Activated CD4-positive, alpha-beta T cell treated with anti-CD3 and anti-CD28 coated beads, Interleukin-2, amount 50 U/mL, for 16 hours (primary cell): ENCODE measurements around the gene KCNC1.

ENCODE experiments used
- DNase-seq: peaks from one replicate; pipeline ENCODE4 v3.0.0-alpha.2; 2020

KCNC1 gene

DNA sequence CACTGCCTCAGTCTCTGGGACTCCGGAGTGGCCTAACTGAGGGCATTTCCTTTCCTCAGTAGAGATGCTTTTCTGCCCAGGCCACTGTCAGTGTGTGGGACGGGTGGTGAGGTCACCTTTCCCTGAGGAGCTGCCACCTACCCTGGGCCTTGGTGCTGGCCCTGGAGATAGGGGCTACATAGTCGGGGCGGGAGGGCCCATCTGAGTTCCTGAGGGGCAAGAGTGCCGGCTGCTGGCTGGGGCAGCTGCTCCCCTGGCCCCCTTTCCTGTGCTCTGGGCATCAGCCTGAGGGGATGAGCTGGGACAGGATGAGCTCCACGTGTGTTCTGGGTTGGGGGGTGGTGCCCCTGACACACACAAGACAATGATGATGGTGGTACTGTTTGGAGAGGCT is 5.4 kb downstream of the KCNC1 start:
- no peak for DNase-seq

DNA sequence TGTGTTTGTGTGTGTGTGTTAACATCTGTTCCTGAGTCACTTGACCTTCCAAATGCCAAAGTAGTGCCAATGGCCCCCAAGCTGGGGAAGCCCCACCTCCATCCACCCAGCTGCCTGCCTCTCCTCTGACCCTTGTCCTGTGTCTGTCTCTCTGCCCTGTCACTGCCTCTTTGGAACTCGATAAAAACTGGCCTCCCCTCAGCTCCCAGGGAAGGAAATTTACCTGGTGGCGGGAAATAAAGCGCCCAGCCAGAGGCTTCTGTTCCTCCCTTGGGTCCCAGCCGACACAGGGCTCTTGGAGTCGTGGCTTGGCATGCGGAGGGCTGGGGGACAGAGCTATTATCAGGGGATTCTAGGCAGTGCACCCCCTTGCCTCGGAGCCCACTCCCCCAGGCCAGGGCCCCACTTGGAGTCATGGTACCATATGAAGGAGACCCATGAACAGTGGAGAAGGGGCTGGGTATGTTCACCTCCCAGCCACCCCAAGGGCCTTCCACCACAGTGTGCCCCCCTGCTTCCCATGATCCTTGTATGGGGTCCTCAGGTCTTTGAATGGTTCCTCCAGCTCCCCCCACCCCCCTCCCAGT is 6.2 kb downstream of the KCNC1 start:
- no peak for DNase-seq

DNA sequence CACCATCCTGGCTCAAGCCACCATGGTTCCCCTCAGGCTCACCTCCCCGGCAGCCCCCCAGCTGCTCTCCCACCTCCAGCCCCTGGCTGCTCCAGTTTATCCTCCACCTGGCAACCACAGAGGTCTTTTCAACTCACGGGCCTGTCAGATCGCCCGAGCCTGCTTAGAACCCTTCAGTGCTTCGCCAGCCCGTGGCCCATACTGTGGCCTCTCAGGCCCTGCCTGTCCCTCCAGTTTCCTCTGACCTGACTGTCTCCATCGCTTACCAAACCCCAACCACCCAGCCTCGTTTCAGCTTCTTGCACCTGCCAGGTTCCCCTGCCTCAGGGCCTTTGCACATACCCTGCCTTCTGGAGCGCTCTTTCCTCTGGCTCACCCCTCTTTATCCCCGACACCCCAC is 6.9 kb downstream of the KCNC1 start:
- DNase-seq: no peak

DNA sequence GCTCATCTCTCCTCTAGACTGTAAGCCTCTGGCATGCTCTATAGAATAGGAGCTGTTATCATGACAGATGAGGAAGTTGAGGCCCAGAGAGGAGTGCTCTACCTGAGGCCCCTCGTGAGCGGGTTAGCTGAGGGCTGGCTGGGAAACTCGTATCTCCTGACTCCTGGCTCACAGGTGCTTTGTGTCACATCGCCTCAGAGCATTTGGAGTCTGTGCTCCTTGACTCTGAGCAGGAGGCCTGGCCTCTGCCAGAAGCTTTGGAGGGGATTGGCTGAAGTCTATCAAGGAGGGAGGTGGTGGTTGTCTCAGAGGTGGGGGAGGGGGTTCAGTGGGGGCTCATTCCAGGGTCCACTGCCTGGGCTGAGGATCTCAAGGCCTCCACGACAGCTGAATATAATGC is 7.4 kb downstream of the KCNC1 start:
- no peak for DNase-seq

DNA sequence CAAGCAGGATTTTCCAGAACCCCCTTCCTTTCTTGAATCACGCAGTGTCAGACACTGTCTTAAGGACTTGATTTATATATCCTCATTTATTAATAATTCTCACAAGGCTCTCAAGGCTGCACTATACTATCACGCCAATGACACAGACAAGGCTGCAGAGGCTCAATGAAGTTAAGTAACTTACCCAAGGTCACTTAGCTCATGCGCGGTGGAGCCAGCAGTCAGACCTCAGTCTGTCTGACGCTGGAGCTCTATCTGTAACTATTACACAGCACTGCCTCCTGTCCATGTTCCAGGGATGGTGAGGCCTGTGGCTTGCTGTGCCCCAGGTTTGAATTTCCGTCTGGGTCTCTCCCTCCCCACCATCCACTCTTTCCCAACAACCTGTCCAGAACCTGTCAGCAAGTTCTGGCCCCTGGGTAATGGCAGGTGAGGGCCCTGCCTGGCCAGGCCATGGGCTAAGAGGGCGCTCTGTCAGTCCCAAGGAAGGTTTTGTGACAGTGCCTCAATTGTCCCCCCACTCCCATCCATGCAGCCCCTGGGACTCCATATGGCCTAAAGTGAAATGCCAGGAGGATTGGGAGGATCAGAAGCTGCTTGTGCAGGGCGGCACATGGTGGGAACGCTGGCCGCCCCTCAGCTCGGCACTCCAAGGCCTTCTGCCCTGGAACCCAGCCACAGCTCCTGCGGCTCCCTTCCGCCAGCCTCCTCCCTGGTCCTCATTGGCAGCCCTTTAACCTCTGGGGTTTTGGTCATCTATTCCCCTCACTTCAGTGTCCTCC is 8.6 kb downstream of the KCNC1 start:
- DNase-seq: no peak

DNA sequence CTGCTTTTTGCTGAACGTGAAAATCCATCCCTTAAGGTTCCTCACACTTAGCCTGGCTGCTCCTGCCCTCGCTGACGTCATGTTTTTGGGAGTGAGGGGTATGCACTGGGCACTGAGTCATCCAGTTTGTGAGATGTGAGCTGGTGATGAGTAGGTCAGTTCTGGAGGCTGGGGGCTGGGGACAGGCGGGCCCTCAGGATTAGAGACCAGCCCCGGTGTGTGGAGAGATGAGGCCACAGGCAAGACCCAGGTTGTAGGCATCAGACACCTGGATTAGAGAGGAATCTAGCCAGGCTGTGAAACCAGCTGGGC is 9.2 kb downstream of the KCNC1 start:
- DNase-seq: no peak

DNA sequence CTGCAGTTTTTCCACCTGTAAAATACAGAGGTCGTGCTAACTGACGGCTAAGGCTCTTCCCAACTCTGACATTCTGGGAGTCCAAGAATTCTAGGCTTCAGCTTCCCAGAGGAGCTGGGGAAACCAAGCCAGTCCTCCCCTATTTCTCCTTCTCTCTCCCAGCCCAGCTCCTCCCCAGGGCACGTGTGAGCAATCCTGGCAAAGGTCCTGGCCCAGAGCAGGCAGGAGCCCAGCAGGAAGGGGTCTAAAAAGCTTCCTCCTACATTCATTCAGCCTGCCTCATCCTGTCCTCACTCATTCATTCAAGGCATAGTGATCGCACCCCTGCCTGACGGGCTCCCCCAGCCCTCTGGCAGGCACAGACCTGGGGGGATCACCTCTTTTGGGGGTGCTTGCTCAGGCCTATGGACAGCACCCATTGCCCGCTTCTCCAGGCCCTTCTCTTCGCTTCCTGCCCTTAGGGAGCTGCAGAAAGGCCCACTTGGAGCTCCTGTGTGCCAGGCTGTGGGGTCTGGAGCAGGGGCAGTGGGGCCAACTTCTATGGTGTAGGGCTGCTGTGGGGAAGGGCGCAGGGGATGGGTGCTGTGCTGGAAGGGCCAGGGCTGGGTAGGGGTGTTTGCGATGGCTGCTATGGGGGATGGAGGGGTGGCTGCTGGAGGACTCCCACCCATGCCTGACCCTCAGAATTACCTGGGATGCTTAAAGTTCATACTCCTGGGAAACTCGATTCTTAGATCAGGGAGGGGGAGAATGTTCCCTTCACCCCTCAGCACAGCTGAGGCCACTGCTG is 9.8 kb downstream of the KCNC1 start:
- DNase-seq: no peak

DNA sequence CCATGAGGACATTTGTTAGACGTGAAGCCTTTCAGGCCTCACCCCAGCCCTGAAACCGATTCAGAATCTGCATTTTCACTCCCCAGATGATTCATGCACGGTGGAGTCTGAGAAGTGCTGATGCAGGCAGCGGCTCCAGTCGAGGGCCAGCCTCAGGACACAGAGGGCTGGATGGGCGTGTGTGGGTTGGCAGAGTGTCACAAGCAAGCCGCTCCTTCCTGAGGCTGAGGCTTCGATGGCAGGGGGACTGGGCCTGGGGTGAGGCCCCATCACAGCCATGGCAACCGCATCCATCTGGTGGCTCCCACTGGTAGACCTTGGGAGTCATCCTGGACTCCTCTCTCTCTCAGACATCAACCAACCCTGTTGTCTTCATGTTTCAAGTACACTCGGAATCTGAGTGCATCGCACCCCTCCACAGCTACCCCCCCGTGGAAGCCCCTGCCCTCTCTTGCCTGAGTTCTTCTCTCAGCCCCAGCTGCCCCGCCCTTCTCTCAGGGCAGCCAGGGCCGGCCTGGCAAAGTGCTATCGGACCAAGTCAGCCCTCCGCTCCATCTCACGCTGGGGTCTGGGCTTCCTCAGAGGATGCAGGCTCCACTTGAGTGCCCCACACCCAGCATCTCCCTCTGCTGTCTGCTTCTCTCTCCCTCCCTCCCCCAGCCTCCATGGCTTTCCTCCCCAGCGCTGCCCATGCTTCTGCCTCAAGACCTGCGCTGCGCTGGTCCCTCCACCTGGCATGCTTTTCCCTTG is 10.6 kb downstream of the KCNC1 start:
- no peak for DNase-seq

DNA sequence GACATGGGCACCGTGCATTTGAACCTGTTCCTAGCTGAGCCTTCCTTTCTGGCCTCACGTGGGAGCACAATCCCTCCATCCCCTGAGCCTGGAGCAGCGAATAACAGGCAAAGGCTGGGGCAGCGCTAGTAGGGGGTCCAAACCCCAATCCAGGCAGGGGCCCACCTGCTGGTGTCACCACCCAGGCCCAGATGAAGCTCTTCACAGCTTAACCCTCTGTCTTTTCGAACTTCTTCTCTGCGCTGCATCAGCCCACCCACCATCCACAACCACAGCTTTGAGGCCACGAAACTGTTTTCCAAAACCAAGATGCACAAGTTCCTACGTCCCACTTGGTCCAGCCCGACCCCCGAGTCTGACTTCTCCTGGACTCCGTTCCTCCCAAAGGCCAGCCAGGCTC is 11.5 kb downstream of the KCNC1 start:
- DNase-seq: no peak

DNA sequence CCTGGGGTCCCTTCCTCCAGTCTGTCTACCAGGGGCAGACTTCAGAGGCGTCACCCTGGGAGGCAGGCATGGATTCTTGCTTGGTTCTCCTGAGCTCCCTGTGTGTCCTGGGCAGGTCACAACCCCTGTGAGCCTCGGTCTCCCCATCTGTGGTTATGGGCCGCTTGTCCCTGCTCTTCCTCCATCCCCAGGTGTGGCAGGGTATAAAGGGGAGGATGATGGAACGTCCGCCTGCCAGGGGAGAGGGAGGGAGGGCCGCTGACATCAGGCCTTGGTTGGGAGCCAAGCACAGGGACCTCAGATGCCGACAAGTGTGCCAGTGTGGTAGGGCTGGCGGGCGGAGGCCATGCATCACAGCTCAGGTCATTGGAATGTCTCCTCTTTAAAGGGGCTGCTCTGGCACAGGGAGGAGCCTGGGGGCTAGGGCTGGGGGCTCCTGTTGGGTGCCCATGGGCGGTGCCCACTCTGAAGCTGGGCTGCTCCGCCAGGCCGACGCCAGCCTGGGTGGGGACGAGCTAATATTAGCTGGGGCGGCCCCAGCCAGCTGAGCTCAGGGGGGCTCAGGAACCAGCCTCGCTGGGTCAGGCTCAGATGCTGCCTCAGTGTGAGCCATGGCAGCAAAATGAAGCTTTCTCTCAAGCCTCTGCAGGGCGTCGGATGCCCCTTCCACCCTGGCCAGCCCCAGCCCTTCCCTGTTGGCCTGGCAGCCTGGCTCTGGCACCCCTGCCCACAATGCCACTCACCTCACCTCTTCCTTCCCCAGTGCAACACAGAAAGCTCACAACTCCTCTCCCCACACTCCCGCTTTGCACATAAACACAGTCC is 12.8 kb downstream of the KCNC1 start:
- no peak for DNase-seq

DNA sequence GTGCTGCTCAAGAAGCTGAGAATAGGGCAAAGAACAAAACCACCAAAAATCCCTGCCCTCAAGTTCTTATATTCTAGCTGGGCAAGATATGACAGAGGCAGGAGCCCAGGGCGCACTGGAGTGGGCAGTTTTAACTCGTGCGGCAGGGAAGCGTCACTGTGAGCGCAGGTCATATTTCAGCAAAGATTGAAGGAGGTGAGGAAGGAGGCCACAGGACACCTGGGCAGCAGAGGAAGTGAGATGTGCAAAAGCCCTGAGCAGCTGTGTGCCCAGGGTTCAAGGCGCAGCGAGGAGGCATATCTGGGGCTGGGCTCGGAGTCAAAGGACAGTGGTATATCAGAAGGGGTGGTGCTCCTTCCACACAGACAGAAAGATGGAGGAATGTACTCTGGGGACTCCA is 13.5 kb downstream of the KCNC1 start:
- DNase-seq: no peak

DNA sequence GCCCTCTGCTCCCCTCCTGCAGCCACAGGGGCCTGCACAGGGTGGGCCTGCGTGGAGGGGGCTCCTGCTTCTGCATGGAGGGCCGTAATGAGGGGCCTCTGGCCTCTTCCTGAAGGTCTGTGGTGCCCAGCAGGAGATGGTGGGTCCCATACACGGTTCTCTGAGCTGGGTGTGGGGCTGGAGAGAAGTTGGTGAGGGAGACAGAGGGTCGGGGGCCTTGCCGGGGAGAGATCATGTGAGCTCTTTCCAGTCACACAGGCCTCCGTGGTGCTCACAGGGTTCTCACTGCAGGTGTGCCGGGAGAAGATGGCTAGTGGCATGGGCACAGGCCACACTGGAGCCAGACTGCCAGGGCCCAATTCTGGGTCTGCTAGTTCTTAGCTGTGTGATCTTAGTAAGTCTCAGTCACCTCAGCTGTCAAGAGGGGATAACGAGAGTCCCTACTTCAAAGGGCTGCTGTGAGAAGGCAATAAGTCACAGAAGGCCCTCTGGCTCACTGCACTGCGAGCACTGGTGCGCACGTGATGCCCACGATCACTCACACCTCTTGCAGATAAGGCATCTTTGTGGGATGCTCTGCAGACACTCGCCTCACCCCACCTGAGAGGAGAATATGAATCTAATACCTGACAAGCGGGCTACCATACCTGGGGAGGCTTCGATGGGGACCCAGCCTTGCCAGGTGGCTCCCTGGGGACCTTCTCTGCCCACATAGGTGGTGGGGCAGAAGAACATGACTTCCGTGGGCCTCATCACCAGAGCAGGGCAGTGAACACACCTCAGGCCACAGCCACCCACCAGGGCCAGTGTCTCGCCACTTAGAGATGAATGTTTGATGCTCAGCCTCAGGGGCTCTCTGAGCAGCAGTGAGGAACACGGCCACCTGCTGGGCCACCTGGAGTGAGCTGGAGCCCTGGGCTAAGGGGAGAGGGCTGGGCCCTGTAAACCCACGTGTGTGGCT is 14.5 kb downstream of the KCNC1 start:
- DNase-seq: no peak

DNA sequence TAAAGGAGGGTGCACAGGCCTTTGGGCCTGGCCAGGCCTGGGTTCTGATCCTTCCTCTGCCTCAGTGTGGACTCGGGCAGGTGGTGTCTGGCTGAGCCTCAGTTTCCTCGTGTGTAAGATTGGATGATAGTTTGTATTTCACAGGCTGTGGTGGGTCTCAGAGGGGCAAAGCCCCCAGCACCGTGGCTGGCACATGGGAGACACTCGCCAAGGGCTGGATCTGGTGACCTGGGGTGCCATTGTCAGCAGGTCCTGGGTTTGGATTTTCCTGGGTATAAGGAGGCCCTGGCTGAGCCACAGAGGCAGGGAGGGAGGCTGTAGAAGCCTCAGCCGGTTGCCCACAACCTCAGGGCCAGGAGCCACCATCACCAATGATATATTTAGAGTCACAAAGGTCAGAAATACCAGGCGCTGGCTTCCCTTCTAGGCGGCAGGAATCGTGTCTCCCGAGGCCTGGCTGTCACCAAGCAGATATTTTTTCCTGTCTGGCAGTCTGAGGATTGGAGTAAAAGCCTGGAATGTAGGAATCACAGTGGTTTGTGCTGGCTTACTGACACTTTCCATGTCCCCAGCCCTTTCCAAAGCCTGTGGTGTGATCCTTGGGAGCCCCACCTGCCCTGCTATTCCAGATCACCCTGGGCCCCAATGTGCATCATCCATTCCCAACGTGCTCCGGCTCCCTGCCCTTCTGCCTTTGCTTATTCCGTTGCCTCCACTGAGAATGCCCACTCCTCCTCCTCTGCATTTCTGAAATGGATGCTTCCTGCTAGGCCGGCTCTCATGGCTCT is 15.6 kb downstream of the KCNC1 start:
- DNase-seq: no peak

DNA sequence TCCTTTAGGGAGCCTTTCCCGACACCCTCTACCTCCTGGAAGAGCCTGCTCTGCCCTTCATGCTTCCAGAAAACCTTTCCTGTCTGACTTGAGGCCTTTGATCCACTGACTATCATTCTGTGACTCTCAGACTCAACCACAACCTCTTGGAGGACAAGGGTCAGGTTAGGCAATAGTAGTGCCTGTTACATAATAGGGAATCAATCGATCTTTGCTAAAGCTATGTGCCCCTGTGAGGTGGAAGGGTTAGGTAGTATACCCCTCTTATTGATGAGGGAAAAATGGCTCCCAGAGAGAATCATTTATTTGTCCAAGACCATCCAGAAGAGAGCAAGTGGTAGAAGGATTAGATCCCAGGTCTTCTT is 16.2 kb downstream of the KCNC1 start:
- DNase-seq: no peak

DNA sequence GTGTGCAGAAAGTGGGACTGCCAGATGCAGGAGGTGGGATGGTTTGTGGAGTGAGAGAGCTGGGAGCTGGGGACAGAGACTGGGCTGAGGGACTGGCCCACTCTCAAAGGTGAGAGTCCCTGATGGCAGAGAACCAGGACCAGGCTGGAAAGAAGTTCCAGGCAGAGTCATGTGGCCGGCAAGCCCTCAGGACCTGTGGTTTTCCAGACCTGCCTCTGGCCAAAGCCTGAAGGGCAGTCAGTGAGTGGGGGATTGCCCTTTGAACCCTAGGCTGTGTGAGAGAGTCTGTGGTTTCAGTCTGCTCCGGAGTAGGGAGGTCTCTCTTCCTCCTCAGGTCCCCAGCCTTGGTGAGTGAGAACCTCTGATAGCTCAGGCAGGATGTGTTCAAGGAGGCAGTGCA is 17.0 kb downstream of the KCNC1 start:
- DNase-seq: no peak

DNA sequence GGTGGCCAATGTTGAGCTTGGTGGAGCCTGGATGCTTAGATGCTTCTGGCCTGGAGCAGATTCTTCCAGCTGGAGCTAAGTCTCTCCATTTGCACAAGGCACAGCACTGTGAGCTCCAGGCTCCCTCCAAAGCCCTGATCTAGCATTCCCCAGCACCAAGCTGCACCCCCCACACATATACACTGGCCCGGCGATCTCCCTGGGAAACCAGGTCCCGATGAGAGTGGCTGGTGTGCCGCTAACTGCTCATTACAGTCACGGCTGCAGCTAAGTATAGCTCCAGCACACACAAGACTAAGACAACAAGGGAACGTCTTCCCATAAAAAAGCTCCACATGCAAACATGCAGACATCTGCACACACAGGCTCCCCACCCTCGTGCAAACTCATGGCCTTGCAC is 17.6 kb downstream of the KCNC1 start:
- no peak for DNase-seq

DNA sequence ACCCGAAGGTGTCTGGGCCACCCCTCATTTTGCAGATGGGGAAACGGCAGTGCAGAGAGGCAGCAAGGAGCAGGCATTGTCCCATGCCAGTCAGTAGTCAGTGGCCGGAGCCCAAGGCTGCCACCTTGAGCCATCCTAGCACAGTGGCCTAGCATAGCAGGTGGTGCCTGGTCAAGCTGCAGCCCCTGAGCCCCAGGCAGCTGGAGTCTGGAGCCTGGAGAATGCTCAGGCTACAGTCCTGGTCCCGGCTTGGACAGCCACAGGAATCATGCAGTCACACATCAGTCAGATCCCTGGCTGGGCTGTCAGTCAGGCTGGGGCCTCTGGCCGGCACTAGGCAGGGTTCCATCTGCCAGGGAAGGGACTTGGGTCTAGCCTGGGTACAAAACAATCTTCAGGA is 18.6 kb downstream of the KCNC1 start:
- no peak for DNase-seq

DNA sequence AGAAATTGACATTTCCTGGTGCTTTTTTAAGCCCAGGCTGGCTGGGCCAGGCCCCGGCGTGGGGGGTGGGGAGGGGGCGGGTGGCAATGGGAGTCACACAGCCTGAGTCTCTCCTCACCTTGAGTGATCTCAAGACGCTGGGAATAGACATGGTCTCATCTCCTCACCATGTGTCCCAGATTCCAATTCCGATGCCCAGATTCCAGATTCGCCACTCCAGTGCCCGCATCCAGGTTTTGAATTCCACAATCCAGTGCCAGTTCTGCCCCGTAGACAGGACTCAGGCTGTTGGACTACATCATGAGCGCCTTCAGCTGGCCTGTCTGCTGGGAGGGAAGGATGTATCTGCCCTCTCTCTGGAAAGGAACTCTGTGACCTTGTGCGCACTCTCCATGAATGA is 19.1 kb downstream of the KCNC1 start:
- no peak for DNase-seq

DNA sequence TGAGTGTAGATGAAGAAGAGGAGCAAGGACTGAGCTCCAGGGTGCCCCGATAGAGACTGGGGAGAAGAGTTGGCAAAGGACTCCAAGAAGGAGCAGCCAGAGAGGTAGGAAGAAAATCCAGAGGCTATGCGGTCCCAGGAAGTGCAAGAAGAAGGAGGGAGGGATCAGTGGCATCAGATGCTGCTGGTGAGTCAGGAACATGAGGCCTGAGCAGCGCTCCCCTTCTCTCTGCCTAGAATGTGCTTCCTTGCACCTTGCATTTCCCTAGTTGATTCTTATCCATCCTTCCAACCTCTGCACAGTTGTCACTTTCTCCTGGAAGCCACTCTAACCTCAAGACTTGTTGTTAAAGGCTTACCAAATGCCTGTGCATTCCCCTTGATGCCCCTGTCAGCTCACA is 21.3 kb downstream of the KCNC1 start:
- no peak for DNase-seq

DNA sequence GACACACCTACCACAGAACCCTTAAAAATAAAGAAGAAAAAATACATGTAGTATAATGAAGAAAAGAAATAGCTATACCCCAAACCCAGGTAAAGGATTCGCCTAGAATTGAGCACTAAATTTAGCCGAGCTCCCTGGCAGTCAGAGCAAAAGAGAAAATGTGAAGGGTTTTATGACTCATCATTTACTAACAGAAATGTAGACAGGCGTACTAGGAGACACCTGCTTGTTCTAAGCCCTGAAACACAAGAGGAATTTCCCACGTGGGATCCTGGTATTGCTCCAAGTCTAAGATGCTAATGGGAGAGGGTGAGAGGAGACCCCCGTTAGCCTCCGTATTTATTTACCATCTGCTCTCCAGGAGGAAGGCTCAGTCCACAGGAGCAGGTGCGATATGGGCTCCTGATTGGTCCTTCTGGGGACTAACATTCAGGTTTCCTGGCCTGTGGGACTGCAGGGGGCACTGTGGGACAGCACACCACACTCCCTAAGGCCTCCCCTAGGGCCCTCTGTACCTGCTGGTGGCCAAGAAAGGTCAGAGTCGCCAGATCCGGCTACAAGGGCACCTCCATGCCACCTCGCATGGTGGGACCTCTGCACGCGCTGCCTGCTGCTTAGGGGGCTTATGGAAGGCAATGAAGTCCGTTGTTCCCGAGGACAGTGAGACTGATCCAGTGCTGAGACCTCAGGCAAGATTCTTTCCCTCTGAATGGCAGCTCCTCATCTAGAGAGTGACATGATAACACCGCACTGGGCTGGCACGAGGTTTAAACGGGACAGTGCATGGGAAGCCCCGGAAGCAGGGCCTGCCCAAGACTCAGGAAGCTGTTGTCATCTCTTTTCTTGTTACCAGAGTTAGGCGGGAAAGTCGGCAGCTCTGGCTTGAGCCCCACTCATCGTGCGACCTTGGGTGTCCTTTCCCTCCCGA is 25.8 kb downstream of the KCNC1 start:
- DNase-seq: peak; percentile 43
